Inferior parietal cortex (tissue), 1 donor: Measurements from ENCODE around the gene TM9SF4.
"Not testable (repeated sequence)": the region's sequence is repeated elsewhere in the genome, so short reads cannot be mapped to it uniquely, and the experiment has no call there.

Experiments used
- DNase-seq: peaks from one replicate; pipeline ENCODE4 v3.0.0-alpha.2; 2016; ENCODE audit errors: extremely low spot score

TM9SF4 gene

GRCh38 chr20:32189691-32190615 is 80.4 kb downstream of the TM9SF4 start:
- peak; percentile 35 for DNase-seq

- no peak for DNase-seq
Observed at GRCh38 chr20:32190616-32191415, 81.3 kb downstream of the TM9SF4 start.

DNA sequence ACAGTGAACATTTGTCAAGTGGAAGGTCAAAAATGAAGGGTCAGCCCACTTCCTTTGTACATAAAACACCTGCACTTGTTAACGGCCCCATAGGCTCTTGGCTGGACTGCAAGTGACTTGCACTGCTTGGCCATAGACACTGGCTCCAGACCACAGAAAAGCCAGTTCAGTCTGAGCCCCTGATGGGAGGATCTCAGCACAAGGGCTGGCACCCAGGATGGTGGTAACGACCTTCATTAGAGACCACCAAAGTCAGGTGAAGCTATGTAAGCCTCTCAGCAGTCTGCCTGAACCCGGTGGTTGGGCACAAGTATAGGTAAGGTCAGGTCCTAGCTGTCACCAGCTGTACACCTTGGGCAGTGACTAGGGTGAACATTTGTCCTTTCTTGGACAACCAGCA is 81.9 kb downstream of the TM9SF4 start:
- no peak for DNase-seq

DNA sequence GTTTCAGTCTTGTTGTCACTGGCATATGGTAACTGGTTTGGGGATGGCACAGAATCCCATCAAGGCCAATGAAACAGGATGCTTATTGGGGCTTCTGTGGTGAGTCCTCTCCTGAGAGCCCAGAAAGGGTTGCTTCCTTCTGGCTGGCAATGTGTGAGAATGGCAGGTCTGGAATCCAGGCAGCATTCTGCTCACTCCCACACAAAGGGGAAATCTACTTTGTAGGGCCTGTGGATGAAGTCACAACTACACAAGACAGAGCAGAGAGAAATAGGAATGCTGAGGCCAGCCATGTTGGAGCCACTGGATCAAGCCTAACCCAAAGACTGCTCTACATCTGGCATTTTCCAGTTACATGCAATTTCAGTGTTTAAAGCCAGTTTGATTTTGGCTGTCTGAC is 82.4 kb downstream of the TM9SF4 start:
- no peak for DNase-seq

DNA sequence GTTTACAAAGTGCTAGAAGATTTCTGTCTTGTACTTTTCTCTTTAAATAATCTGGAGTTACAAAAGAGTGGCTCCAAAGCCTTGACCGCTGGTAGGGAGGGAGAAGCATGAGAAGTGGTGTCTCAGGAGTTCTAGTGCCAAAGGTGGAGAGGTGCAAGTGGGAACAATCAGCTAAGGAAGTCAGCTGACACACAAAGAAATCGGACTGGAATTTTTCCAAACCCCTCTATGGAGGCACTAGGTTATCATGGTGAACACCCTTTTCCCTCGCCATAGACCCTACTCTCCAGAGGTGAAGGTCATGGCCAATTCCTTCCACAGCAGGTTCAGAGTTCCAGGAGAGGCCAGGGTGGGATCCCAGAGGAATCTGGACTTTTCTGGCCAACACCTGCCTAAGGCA is 83.2 kb downstream of the TM9SF4 start:
- DNase-seq, result no peak

- not testable (repeated sequence) for DNase-seq
Observed at GRCh38 chr20:32193336-32193735, 83.8 kb downstream of the TM9SF4 start.

GRCh38 chr20:32193996-32194395 is 84.5 kb downstream of the TM9SF4 start:
- DNase-seq, result no peak

GRCh38 chr20:32195581-32195980 is 86.1 kb downstream of the TM9SF4 start:
- DNase-seq, result no peak

DNA sequence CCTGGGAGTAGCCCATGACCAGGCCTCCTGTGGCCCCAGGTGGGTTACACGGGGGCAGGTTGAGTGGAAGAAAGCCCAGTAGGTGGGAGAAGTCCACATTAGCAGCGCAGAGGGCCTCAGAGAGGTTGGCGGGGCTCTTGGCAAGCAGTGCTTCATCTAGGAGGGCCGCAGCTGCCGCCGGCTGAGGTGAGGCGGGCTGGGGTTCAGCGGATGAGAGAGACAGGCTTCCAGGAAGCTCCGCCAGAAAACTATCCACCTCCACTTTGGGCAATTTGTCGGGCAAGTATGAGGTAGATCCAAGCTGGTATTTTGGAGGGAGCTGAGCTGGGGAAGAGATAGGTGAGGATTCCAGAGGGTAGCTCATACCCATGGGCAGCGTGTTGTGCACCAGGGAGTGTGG is 87.1 kb downstream of the TM9SF4 start:
- DNase-seq, result not testable (repeated sequence)

- not testable (repeated sequence) for DNase-seq
Observed at GRCh38 chr20:32197136-32197535, 87.6 kb downstream of the TM9SF4 start.

DNA sequence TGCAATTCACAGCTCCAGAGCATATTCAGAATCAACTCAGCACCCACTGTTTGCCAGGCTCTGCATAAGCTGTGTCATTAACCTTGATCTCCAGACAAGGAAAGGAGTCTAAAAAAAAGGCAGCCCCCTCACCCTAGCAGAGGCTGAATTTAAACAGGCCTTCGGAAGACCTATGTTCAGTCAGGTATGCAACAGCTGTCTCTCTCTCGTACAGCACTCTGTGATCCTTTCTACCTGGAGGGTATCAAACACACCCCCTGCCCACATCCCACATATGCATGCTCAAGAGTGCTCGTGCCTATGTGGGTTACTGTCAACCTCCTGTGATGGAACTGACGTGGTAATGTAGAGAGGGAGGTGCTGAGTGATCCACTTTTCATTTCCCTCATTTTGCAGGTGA is 89.5 kb downstream of the TM9SF4 start:
- no peak for DNase-seq

DNA sequence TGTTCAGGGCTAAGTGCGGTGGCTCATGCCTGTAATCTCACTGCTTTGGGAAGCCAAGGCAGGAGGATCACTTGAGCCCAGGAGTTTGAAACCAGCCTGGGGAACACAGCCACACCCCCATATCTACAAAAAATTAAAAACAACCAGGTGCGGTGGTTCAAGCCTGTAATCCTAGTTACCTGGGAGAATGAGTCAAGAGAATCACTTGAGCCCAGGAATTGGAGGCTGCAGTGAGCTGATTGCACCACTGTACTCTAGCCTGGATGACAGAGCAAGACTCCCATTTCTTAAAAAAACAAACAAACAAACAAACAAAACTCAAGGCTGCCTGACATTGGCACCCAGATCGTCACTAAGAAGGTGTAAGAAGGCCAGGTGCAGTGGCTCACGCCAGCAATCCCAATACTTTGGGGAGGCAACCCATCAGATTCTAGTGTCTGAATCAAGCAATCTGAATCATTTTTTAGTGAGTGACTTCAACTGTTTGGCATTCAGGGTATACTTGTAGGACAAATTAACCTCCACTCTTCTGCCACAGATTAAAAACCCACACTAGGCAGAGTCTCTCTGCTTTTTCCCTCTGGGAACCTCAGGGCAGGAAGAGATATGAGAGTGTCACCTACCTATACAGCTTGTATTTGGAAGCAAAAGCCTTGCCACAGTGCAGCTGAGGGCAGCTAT is 91.9 kb downstream of the TM9SF4 start:
- no peak for DNase-seq

- DNase-seq, result no peak
Observed at GRCh38 chr20:32201977-32202363, 92.5 kb downstream of the TM9SF4 start.

DNA sequence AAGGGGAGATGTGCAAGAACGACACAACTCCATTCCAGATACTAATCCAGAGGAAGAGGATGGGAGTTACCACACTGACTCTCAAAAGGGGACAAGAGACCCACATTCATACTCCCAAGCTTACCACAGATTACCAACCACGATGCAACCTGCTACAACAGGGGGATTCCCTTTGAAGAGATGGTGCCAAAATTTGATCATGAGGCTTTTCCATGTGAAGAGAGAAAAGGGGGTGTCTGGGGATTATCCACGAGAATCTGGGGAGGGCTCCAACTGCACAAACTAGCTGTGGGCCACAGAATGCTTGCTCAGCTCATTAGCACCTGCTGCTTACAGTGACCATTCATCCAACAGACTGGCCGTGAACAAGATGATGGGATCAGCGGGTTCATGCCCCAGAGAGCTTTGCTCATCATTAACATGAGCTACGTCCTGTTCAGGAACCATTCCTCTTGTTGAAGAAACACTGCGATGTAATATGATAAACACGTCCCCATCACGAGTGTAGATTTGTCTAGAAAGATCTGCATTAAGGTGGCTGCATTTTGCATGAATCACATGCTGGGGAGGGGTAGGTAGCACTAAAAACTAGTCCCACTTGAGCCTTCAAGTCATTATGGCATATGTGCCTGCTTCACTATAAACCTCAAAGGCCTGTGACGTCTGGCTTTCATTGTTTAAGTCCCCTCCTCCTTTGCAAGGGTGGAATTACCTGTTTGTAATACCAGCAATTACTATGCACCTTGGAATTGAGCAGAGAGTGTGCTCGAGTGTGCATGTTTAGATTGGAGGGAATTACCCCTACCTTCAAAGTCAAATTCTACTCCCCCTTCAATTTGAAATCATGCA is 94.1 kb downstream of the TM9SF4 start:
- no peak for DNase-seq

GRCh38 chr20:32204205-32205109 is 94.9 kb downstream of the TM9SF4 start:
- peak; percentile 37 for DNase-seq

DNA sequence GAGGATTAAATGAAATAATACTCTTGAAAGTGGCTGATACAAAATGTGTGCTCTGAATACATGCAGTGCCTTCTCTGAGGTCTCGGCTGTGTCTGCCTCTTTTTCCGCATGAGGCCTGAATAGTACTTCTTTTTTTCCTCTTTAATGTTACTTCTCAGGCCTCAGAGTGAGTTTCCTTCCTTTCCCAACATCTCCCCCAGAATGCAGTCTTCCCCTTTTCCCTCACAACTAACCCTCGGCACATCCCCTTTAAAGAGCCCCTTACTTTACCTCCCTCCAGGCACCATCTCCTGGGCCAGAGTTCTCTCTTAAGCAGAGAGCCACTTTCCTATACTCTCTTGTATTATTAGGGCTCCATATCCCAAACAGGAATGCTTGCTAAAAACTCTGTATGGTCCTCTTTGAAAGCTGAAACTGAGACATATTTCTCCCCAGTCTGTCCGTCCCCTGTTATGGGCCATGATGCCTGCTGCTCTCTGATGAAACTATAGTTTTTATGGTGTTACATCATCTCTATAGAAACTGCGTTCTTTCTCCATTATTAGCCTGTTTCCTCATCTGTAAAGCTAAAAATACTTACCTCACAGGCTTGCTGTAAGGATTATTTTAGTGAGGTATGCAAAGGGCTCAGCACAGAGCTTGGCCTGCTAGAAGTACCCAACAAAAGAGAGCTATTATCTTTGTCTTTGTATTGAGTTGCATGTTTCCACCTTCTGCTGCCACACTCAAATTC is 95.8 kb downstream of the TM9SF4 start:
- DNase-seq, result no peak

- no peak for DNase-seq
Observed at GRCh38 chr20:32205843-32206759, 96.6 kb downstream of the TM9SF4 start.
